ENCODE results near the gene ZNF211. TPM values are rescaled to one million over a fixed set of nuclear protein-coding genes. Genes with fewer than 3 reads are reported as not detected.

ZNF211 gene
- total RNA-seq, result 10 to 100 TPM; 18.9 to 28.4 (median 20.8) TPM
- 10 to 100 TPM in 2 of 3 donors, 1 to 10 TPM in 1; 9.5 to 14.2 (median 12.3) TPM for polyA plus RNA-seq
- long read RNA-seq, donor 1, partial matches to known transcripts, result 0 of 4 reads
- long read RNA-seq, donor 1, other reads (novel, unspliced or antisense), result 0 of 4 reads
- long read RNA-seq, donor 2, partial matches to known transcripts, result 0 of 1 reads
- long read RNA-seq, donor 2, other reads (novel, unspliced or antisense), result 0 of 1 reads

- Histone ChIP-seq H3K9me3 (peaks cover 7 to 60% (median 49%) of the 10 kb centered on the region in 8 donors), H3K4me1 (peaks cover 12 to 24% (median 19%) of the 10 kb centered on the region in 6 donors), H3K4me3 (peak within 1 kb of the TSS; percentile 72 to 93 (median 84)), H3K27me3 (replicated peaks in 1 of 7) (no peaks in the 10 kb centered on the region), H3K36me3 (peaks cover 0 to 47% (median 37%) of the 10 kb centered on the region in 6 donors), H3K27ac (peak within 1 kb of the TSS; percentile 78 to 90 (median 88))
- intact Hi-C loops (cut with DNase I; ENCODE audit: low total_unique reads), result no loop called here
- 2 to 5% (median 2%) methylated on average over 25 to 59 of the region's 59 CpGs for WGBS, 5 donors
- no peak for TF ChIP-seq POLR2A (IDR thresholded peaks at IDR 0.05)
- peak in 2 of 11 experiments; percentile 6 to 10 for TF ChIP-seq CTCF (IDR thresholded peaks at IDR 0.05 in 8 of 11, conservative IDR thresholded peaks at IDR 0.05 in 3 of 11)
- TF ChIP-seq POLR2AphosphoS5 (IDR thresholded peaks at IDR 0.05), result peak; percentile 84 to 88 (median 86)
- DNase-seq, result peak; percentile 93
These were observed at the start of gene ZNF211 for GRCh38 chr19:57632987-57633831. TSS of gene ZNF211 (plus strand) at chr19:57633168. CDS start at chr19:57633347, 179 bp downstream.

GRCh38 chr19:57583521-57584416 lies 49.2 kb upstream of the ZNF211 start, which contains the start of gene ZIK1:
TSS of gene ZIK1 (plus strand) at chr19:57584145. CDS start at chr19:57584357, 212 bp downstream.
- DNase-seq, result peak; percentile 96
- H3K27me3 ChIP-seq (replicated peaks in 1 of 7), result no peaks in the 10 kb centered on the region
- H3K4me3 ChIP-seq, result peak within 1 kb of the TSS; percentile 53 to 83 (median 76)
- peaks cover 5 to 80% (median 51%) of the 10 kb centered on the region in 8 donors for H3K9me3 ChIP-seq
- WGBS, 5 donors, result 2 to 11% (median 4%) methylated on average over 24 to 76 of the region's 76 CpGs
- H3K36me3 ChIP-seq, result peaks cover 3 to 45% (median 34%) of the 10 kb centered on the region in 6 donors
- intact Hi-C loops (cut with DNase I; ENCODE audit: low total_unique reads), result no loop called here
- TF ChIP-seq POLR2AphosphoS5 (IDR thresholded peaks at IDR 0.05), result peak; percentile 87 to 90 (median 88)
- TF ChIP-seq POLR2A (IDR thresholded peaks at IDR 0.05), result peak in 1 of 3 donors; percentile 37
- peak in 5 of 11 experiments; percentile 24 to 39 (median 28) for TF ChIP-seq CTCF (IDR thresholded peaks at IDR 0.05 in 8 of 11, conservative IDR thresholded peaks at IDR 0.05 in 3 of 11)
- peak within 1 kb of the TSS; percentile 51 to 83 (median 74) for H3K27ac ChIP-seq
- peaks cover 10 to 34% (median 19%) of the 10 kb centered on the region in 6 donors for H3K4me1 ChIP-seq

GRCh38 chr19:57587529-57587928 lies 45.4 kb upstream of the ZNF211 start:
- no peak for DNase-seq
- peaks cover 6 to 26% (median 16%) of the 10 kb centered on the region in 6 donors for H3K4me1 ChIP-seq
- TF ChIP-seq POLR2AphosphoS5 (IDR thresholded peaks at IDR 0.05), result no peak
- no peak for TF ChIP-seq POLR2A (IDR thresholded peaks at IDR 0.05)
- TF ChIP-seq CTCF (IDR thresholded peaks at IDR 0.05 in 8 of 11, conservative IDR thresholded peaks at IDR 0.05 in 3 of 11), result no peak
- 81 to 95% (median 90%) methylated on average over 1 of the region's 1 CpG for WGBS, 5 donors
- H3K9me3 ChIP-seq, result peaks cover 37 to 92% (median 87%) of the 10 kb centered on the region in 8 donors
- no peak overlapping the region for H3K4me3 ChIP-seq
- intact Hi-C loops (cut with DNase I; ENCODE audit: low total_unique reads), result no loop called here
- H3K27ac ChIP-seq, result no peak overlapping the region
- peaks cover 27 to 80% (median 63%) of the 10 kb centered on the region in 6 donors for H3K36me3 ChIP-seq
- H3K27me3 ChIP-seq (replicated peaks in 1 of 7), result no peaks in the 10 kb centered on the region
